Activated CD8-positive, alpha-beta memory T cell treated with anti-CD3 and anti-CD28 coated beads for 1 hour (primary cell): ENCODE results near the gene SNRNP70.
A peak's percentile ranks its signal among the peaks of the same experiment; 100 is the strongest.
"Not testable (repeated sequence)": the region's sequence is repeated elsewhere in the genome, so short reads cannot be mapped to it uniquely, and the experiment has no call there.

Experiments used
- DNase-seq, 2 donors: peaks; one replicate each; pipeline ENCODE4 v3.0.0-alpha.2; 2020; ENCODE audit warnings: low read depth in 1 of 2; ENCODE audit errors: extremely low read depth in 1 of 2

Gene SNRNP70

GRCh38 chr19:49118565-49119410 is 33.5 kb downstream of the SNRNP70 start, which contains the start of gene C19orf73:
TSS of gene C19orf73 (minus strand) at chr19:49119143. CDS start at chr19:49119022, 121 bp downstream.
- peak; percentile 86 to 92 for DNase-seq

- DNase-seq = no peak
Measured at GRCh38 chr19:49119411-49120324, 34.4 kb downstream of the SNRNP70 start, which contains the start of gene PPFIA3. TSS of gene PPFIA3 (plus strand) at chr19:49119544. CDS start at chr19:49127874, 8,330 bp downstream.

- DNase-seq = no peak
Measured at GRCh38 chr19:49120325-49120683, 35.1 kb downstream of the SNRNP70 start.

GRCh38 chr19:49120868-49121267 is 35.6 kb downstream of the SNRNP70 start:
- no peak for DNase-seq

- not testable (repeated sequence) for DNase-seq
Measured at GRCh38 chr19:49121841-49122240, 36.6 kb downstream of the SNRNP70 start.

GRCh38 chr19:49123285-49123684 is 38.0 kb downstream of the SNRNP70 start:
- not testable (repeated sequence) for DNase-seq

GRCh38 chr19:49125025-49125731 is 39.9 kb downstream of the SNRNP70 start:
- DNase-seq = no peak

- DNase-seq = no peak
Measured at GRCh38 chr19:49126575-49126974, 41.3 kb downstream of the SNRNP70 start.

- not testable (repeated sequence) for DNase-seq
Measured at GRCh38 chr19:49127225-49127624, 42.0 kb downstream of the SNRNP70 start.

GRCh38 chr19:49127674-49128544 is 42.7 kb downstream of the SNRNP70 start:
- peak; percentile 82 to 91 for DNase-seq

GRCh38 chr19:49128545-49129237 is 43.4 kb downstream of the SNRNP70 start:
- DNase-seq = no peak

- no peak for DNase-seq
Measured at GRCh38 chr19:49129238-49129583, 44.0 kb downstream of the SNRNP70 start.

- no peak for DNase-seq
Measured at GRCh38 chr19:49130325-49130724, 45.1 kb downstream of the SNRNP70 start.

- DNase-seq = no peak
Measured at GRCh38 chr19:49132974-49133609, 47.8 kb downstream of the SNRNP70 start.

GRCh38 chr19:49133621-49134454 is 48.6 kb downstream of the SNRNP70 start:
- DNase-seq = peak in 1 of 2 donors; percentile 35

- DNase-seq = no peak
Measured at GRCh38 chr19:49135686-49136085, 50.4 kb downstream of the SNRNP70 start.

- DNase-seq = no peak
Measured at GRCh38 chr19:49136771-49137171, 51.5 kb downstream of the SNRNP70 start.

GRCh38 chr19:49140951-49141350 is 55.7 kb downstream of the SNRNP70 start:
- DNase-seq = no peak
